Lung (tissue), 12 donors: Measurements from ENCODE around the gene ATAT1. TPM values are rescaled to one million over a fixed set of nuclear protein-coding genes. Genes with fewer than 3 reads are reported as not detected.
A peak's percentile ranks its signal among the peaks of the same experiment; 100 is the strongest.
"Not testable (repeated sequence)": the region's sequence is repeated elsewhere in the genome, so short reads cannot be mapped to it uniquely, and the experiment has no call there.

Experiments used
- ATAC-seq: fragments of 200-7000 bp; cut with Tn5 transposase; one replicate; pipeline ENCODE4 v1.9.1; 2020; ENCODE audit warnings: moderate number of reproducible peaks; ENCODE audit not compliant: insufficient read depth, low FRiP score
- DNase-seq, 3 donors: peaks; one replicate each; pipeline ENCODE4 v3.0.0-alpha.2; 2013 to 2017
- H3K27ac ChIP-seq, 2 donors: one replicate each; pipeline ENCODE4 v1.5.1; 2013; ENCODE audit warnings: mild to moderate bottlenecking in 2 of 2, moderate library complexity in 2 of 2, control low read depth in 1 of 2, inconsistent platforms in 1 of 2, low read depth in 1 of 2, low read length in 1 of 2
- H3K27me3 ChIP-seq, 3 donors: one replicate each; pipeline ENCODE4 v1.5.1; 2013; ENCODE audit warnings: low read length in 2 of 3; ENCODE audit not compliant: control insufficient read depth in 3 of 3, insufficient read depth in 3 of 3
- H3K36me3 ChIP-seq, 4 donors: one replicate each; pipeline ENCODE4 v1.5.1; 2013; ENCODE audit warnings: low read length in 4 of 4, mild to moderate bottlenecking in 1 of 4, moderate library complexity in 1 of 4; ENCODE audit not compliant: control insufficient read depth in 4 of 4, insufficient read depth in 4 of 4
- H3K4me1 ChIP-seq, 5 donors: one replicate each; pipeline ENCODE4 v1.5.1; 2013; ENCODE audit warnings: low read length in 5 of 5, mild to moderate bottlenecking in 2 of 5, moderate library complexity in 1 of 5; ENCODE audit not compliant: control insufficient read depth in 5 of 5, insufficient read depth in 5 of 5
- H3K4me3 ChIP-seq: one replicate; pipeline ENCODE4 v1.5.1; 2013; ENCODE audit warnings: mild to moderate bottlenecking, control low read depth, moderate library complexity
- H3K9ac ChIP-seq, 2 donors: one replicate each; pipeline ENCODE4 v1.5.1; 2013; ENCODE audit warnings: low read length in 2 of 2, control low read depth in 1 of 2; ENCODE audit not compliant: insufficient read depth in 1 of 2
- H3K9me3 ChIP-seq, 4 donors: one replicate each; pipeline ENCODE4 v1.5.1; 2013; ENCODE audit warnings: low read length in 3 of 4, mild to moderate bottlenecking in 1 of 4, moderate library complexity in 1 of 4; ENCODE audit not compliant: control insufficient read depth in 4 of 4, insufficient read depth in 3 of 4
- CTCF ChIP-seq: IDR thresholded peaks from 2 replicates; pipeline ENCODE4 v1.5.1; 2012; ENCODE audit warnings: mild to moderate bottlenecking; ENCODE audit errors: control extremely low read depth, extremely low read depth
- WGBS, 2 donors: extraction: QIAGEN DNeasy Blood & Tissue Kit; methylation state at CpG; one replicate each; pipeline ENCODE4 v1.1.7; 2013; 5-methylcytosine and 5-hydroxymethylcytosine counted together
- polyA plus RNA-seq, 2 donors: library from polyadenylated mRNA; stranded (reverse); fragments of 200-250 nt; gene quantifications; one replicate each; pipeline ENCODE4 v1.2.1, GENCODE V29; 2013
- total RNA-seq, 2 donors: library from RNA; depleted of rRNA in 1 of 2; stranded (reverse); fragments of >200 nt in 1 of 2; gene quantifications; one replicate each; pipeline ENCODE4 v1.2.1, GENCODE V29; 2014 to 2021
- donor health status: control.
- donor health status: control.
- donor health status: Bipolar disorder and iron deficiency.
- donor health status: healthy.
- donor health status: DM: yes; HTN: yes; CAD: no.

ATAT1 gene
- total and polyA plus RNA-seq, 4 donors, result 5.5 to 13.3 (median 7.9) TPM

- H3K36me3 ChIP-seq, result peaks cover 6 to 31% (median 16%) of the 10 kb centered on the region in 4 donors
- H3K27ac ChIP-seq, H3K9me3 ChIP-seq, H3K4me3 ChIP-seq, H3K4me1 ChIP-seq, H3K9ac ChIP-seq, H3K27me3 ChIP-seq: not testable (repeated sequence)
- peak; percentile 84 for TF ChIP-seq CTCF
- DNase-seq, result peak; percentile 76 to 80 (median 77)
- ATAC-seq, result peak; percentile 82
- WGBS, 2 donors, result 75 to 79% methylated on average over 15 of the region's 15 CpGs
Observed at GRCh38 chr6:30597315-30598144, 29.1 kb upstream of the ATAT1 start.

- DNase-seq (no peak), ATAC-seq (no peak)
- H3K9me3 ChIP-seq, result no peaks in the 10 kb centered on the region
- no peak overlapping the region for H3K4me3 ChIP-seq
- H3K36me3 ChIP-seq, result peaks cover 21 to 44% (median 27%) of the 10 kb centered on the region in 4 donors
- peaks cover 0 to 7% (median 0%) of the 10 kb centered on the region in 5 donors for H3K4me1 ChIP-seq
- no peaks in the 10 kb centered on the region for H3K27me3 ChIP-seq
- no peak overlapping the region for H3K9ac ChIP-seq
- no peak for TF ChIP-seq CTCF
- H3K27ac ChIP-seq, result no peak overlapping the region
- 77 to 85% methylated on average over 12 of the region's 12 CpGs for WGBS, 2 donors
Observed at GRCh38 chr6:30598912-30599624, 27.6 kb upstream of the ATAT1 start.

GRCh38 chr6:30599625-30600324 lies 26.9 kb upstream of the ATAT1 start:
- TF ChIP-seq CTCF, result no peak
- H3K27ac ChIP-seq, result no peak overlapping the region
- H3K9me3 ChIP-seq, result no peaks in the 10 kb centered on the region
- peaks cover 0 to 7% (median 0%) of the 10 kb centered on the region in 5 donors for H3K4me1 ChIP-seq
- ATAC-seq (no peak), DNase-seq (no peak)
- H3K27me3 ChIP-seq, result no peaks in the 10 kb centered on the region
- no peak overlapping the region for H3K4me3 ChIP-seq
- H3K9ac ChIP-seq, result no peak overlapping the region
- WGBS, 2 donors, result 79 to 87% methylated on average over 13 of the region's 13 CpGs
- H3K36me3 ChIP-seq, result peaks cover 28 to 46% (median 33%) of the 10 kb centered on the region in 4 donors
